ENCODE data around the gene DNAJC5G. TPM values are rescaled to one million over a fixed set of nuclear protein-coding genes. Genes with fewer than 3 reads are reported as not detected.

The DNAJC5G gene
- total and polyA plus RNA-seq, 2 of the 13 experiments (the other 11 are each of a cell fraction or from before 2014, with no cell fraction given): 0.05 TPM; not detected in 1

DNA sequence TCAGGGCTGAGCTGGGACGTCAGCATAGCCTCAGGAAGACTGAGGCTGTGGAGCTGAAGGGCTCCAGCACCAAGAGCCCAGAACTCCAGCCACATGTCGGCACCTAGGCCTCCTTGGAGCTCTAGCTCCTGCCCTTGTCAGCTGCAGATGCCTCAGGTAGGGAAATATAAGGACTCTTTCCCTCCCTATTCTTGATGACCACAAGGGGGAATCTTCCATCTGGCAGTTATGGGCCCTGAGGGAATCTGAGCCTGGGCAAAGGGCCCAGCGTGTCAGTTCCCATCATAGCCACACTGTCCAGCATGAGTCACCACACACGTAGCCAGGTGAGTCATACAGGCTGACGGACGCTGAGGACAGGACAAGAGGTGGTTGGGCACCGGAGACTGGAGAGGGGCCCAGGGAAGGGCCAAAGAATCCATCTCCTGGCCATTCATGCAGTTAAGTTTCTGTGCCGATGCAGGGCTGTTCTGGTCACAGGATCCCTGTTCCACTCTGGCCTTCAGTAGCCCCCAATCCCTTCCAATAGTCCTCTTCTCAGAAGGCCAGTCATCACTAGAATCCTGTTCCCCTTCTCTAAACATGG is 45.8 kb downstream of the DNAJC5G start (continued):
- TF ChIP-seq EP300 (IDR thresholded peaks at IDR 0.05; ENCODE audit: low read depth in 2 of 2, low read length in 2 of 2) (peak; percentile 56 to 74; a peak in 3 of 4 replicates), EP300 (CRISPR knock-in tag; IDR thresholded peaks at IDR 0.05; ENCODE audit: borderline replicate concordance) (peak; percentile 66; the same call in 1 of the 2 replicates), ZNF790 (CRISPR knock-in tag; IDR thresholded peaks at IDR 0.05; ENCODE audit: borderline replicate concordance) (no peak), HNF4A (CRISPR knock-in tag; IDR thresholded peaks at IDR 0.05) (peak; percentile 46; the same call in 1 of the 2 replicates), ZNF563 (CRISPR knock-in tag; IDR thresholded peaks at IDR 0.05) (peak; percentile 41; the same call in 1 of the 2 replicates), SMC3 (IDR thresholded peaks at IDR 0.05; ENCODE audit: low read length) (peak; percentile 95), KDM5A (IDR thresholded peaks at IDR 0.05; ENCODE audit: borderline replicate concordance, low read length) (no peak), ZNF24 (IDR thresholded peaks at IDR 0.05) (no peak), RFX3 (CRISPR knock-in tag; IDR thresholded peaks at IDR 0.05) (no peak; the same call in 1 of the 2 replicates), ZNF335 (CRISPR knock-in tag; IDR thresholded peaks at IDR 0.05) (peak; percentile 57; the same call in 1 of the 2 replicates), GATAD2A (CRISPR knock-in tag; IDR thresholded peaks at IDR 0.05) (peak; percentile 92), ZNF180 (CRISPR knock-in tag; IDR thresholded peaks at IDR 0.05; ENCODE audit: borderline replicate concordance, low read depth) (no peak), KDM3A (CRISPR knock-in tag; IDR thresholded peaks at IDR 0.05; ENCODE audit: low read depth) (peak; percentile 45; the same call in 1 of the 2 replicates), ZNF460 (CRISPR knock-in tag; IDR thresholded peaks at IDR 0.05; ENCODE audit: borderline replicate concordance) (no peak), ZNF256 (CRISPR knock-in tag; conservative IDR thresholded peaks at IDR 0.05) (no peak), HOXA3 (CRISPR knock-in tag; IDR thresholded peaks at IDR 0.05) (peak; percentile 96; the same call in 1 of the 2 replicates), HNRNPLL (IDR thresholded peaks at IDR 0.05; ENCODE audit: low read depth, low read length, poor library complexity, severe bottlenecking) (no peak)
- TF ChIP-seq, protein P1, sequence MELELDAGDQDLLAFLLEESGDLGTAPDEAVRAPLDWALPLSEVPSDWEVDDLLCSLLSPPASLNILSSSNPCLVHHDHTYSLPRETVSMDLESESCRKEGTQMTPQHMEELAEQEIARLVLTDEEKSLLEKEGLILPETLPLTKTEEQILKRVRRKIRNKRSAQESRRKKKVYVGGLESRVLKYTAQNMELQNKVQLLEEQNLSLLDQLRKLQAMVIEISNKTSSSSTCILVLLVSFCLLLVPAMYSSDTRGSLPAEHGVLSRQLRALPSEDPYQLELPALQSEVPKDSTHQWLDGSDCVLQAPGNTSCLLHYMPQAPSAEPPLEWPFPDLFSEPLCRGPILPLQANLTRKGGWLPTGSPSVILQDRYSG (CRISPR knock-in tag; IDR thresholded peaks at IDR 0.05): no peak
- TF ChIP-seq, protein P2, sequence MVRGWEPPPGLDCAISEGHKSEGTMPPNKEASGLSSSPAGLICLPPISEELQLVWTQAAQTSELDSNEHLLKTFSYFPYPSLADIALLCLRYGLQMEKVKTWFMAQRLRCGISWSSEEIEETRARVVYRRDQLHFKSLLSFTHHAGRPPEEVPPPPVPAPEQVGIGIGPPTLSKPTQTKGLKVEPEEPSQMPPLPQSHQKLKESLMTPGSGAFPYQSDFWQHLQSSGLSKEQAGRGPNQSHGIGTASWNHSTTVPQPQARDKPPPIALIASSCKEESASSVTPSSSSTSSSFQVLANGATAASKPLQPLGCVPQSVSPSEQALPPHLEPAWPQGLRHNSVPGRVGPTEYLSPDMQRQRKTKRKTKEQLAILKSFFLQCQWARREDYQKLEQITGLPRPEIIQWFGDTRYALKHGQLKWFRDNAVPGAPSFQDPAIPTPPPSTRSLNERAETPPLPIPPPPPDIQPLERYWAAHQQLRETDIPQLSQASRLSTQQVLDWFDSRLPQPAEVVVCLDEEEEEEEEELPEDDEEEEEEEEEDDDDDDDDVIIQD (CRISPR knock-in tag; IDR thresholded peaks at IDR 0.05; ENCODE audit: low read depth): peak; percentile 92; the same call in 1 of the 2 replicates
- TF ChIP-seq, protein P3, sequence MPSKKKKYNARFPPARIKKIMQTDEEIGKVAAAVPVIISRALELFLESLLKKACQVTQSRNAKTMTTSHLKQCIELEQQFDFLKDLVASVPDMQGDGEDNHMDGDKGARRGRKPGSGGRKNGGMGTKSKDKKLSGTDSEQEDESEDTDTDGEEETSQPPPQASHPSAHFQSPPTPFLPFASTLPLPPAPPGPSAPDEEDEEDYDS (CRISPR knock-in tag; IDR thresholded peaks at IDR 0.05): peak; percentile 84
- TF ChIP-seq, protein P4, sequence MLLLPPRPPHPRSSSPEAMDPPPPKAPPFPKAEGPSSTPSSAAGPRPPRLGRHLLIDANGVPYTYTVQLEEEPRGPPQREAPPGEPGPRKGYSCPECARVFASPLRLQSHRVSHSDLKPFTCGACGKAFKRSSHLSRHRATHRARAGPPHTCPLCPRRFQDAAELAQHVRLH (CRISPR knock-in tag; IDR thresholded peaks at IDR 0.05; ENCODE audit: borderline replicate concordance, low read depth): peak; percentile 80; the same call in 1 of the 2 replicates
